Activated CD4-positive, alpha-beta T cell treated with anti-CD3 and anti-CD28 coated beads, Interleukin-2, amount 50 U/mL, for 48 hours (primary cell): ENCODE results near the gene HS6ST2.

ENCODE experiments used
- DNase-seq, 2 experiments: peaks; one replicate each; pipeline ENCODE4 v3.0.0-alpha.2; 2020

The HS6ST2 gene

DNA sequence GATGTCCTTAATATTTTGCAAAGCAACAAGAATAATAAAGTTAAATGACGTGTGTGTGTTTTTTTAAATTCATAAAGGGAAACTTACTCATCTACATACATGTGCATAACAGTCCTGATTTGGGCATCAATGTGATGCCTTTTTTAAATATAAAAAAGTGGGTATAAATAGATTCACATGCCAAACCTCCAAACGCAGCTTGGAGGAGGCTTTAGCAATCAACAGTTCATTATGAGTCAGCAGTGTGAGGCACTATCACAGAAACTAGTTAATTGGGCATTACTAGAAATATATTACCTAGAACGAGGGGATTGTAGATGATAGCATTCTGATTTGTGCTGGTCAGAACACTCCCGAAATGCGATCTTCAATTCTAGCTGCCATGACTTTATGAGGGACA, 115.1 kb downstream of the HS6ST2 start:
- DNase-seq = no peak

DNA sequence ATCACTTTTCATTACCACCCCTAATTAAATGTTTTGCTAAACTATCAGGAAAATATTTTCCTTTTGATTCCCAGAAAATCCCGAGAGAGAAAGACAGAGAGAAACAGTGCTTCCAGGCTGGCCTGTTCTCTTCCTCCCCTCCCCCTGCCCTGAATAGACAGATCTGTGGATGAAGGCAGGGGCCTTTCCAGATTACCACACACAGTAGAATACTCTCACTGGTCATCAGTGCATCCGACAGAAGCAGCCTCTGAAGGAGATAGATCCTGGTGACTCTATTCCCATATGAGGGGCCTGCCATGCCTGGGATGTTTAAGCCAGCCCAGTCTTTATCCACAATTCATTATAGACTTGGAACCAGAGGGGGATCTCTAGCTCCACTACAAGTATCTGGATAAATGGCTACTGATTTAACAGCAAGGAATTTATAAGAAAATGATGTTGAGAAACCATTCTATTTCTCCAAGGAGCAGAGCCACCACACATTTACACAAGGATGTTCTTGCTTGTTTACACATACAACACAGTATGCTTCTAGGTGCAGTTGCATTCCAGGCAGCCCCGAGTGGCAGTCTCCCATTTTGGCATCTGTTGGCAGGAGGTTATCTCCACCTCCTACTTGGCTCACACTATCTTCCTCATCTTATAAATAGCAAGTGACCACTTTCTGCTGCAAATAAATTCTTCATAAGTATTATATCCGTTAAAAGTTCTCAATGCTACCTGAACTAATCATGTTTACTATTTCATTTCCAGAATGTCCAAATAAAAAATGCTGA, 115.8 kb downstream of the HS6ST2 start:
- no peak for DNase-seq

DNA sequence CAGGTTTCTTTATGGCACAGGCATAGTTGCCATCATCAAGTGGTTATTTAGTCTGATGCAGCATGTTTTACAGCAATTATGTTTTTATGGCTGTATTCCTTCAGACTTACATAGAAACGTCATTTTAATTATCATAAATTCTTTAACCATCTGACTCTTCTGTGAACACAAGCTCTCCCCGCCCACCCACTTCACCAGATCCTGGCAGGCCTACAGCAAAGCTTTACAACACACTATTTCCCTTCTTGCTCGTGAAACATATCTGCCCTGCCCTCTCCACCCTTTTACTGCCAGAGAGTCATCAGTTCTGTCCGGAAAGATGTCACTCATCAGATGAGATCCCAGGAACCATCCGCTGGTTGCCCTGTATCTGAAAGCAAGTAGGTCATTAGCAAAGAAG, 120.5 kb downstream of the HS6ST2 start:
- DNase-seq = no peak

DNA sequence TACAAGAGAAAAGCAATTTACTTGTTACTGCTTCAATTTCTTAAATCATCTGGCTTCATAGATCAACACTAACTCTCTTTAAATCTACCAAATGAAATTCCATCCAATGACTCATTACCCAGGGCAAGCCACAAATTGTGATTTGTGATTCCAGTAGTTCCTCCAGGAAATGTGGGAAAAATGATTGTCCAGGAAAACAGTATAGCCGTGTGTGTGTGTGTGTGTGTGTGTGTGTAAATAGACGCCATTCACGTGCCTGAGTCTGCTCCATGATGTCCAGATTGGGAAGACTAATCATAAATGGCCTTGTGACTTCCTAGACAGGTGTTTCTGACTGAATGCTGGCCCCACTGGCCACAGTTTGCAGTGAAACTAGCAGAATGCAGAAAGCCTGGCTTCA, 121.3 kb downstream of the HS6ST2 start:
- no peak for DNase-seq

DNA sequence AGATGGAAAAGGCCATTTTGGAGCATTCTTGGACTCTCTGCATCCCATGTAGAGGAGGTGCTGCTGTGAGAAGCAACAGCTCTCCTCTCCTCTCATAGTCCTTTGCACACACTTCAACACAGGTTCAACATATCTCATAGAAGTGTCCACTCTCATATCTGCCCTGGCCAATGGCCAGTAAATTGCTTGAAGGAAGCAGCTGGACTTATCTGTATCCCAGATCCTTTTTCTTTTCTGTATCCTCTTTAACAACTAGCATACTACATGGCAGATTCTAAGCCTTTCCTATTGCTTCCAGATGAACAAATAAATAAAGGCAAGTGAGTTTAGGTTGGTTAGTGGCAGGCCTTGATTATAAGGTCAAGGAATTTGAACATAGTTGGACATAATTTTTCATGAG, 122.0 kb downstream of the HS6ST2 start:
- no peak for DNase-seq

DNA sequence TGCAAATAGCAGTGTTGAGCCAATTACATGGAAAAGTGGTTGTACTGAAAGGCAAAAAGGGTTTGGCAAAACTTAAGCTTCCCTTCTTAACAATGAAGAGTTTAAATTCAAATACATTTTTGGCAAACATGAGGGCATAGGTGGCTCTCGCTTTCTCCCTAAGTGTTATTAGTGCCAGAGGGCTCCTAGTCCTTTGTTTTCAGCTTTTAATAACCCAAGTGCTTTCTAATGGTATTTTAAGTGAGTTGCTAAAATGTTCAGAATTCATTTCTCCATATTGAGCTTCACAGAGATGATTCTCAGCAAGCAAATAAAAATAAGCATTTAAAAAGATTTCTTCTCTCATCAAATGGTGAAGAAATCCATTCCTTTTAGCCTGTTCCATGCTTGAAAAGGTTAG, 123.7 kb downstream of the HS6ST2 start:
- DNase-seq = no peak

DNA sequence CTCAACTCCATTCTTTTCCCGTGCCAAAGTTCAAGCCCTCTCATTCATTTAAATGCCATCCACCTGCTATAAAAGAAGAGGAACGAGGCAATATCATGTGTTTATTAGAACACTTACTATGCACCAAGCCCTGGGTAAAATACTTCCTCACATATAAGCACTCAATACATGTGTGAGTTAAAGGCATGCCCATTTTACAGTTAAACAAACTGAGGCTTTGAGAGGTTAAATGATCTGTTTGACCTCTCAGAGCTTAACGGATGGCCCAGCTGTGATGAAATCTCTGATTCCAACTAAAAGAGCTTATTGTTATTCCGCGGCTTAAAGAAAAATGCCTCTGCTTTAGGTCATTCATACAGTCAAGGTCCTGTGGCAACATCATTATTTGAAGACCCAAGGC, 124.3 kb downstream of the HS6ST2 start:
- DNase-seq = no peak

DNA sequence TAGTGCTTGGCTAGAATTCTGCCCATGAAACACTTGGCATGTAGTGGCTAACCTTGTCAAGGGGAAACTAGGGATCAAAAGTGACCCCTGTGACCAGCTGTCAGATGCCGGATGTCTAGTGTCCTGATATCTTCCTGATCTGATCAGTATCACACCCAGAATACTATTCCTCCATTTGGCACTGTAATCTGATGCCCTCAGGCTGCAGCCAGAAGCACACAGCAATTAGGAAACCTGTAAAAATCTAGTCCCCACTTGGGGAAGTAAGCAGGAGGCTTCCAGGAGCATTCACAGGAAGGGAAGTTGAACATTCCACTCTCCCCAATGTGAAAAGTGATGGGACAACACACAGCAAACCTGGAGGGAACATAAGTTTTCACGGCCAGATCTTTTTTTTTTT, 125.1 kb downstream of the HS6ST2 start:
- no peak for DNase-seq

DNA sequence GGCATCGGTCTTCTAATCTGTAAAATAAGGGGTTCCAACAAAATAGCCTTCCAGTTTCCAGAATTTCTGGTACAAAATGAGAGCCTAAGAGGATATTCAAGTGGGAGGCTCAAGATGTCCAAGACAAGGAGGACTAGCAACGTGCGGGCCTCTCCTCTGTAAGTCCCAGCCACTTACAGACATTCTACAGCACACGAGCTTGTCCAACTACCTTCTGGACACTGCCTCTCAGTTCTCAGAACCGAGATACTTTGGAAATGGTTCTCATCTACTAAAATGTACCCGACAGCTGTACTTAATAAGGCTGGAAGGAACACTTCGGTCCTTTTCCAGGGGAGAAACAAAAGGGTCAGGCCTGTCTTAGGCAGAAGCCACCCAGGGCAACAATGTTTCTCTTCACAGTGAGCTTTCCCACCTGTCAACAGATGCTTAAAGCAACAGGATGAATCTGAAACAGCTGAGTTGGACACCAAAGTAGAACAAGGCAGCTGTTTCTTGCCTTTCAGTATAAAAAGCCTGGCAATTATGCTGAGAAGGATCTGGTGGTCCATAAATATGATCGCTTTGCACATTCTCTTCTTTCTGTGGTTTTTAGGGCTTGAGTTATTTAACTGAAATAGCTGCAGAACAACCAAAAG, 127.0 kb downstream of the HS6ST2 start:
- no peak for DNase-seq

DNA sequence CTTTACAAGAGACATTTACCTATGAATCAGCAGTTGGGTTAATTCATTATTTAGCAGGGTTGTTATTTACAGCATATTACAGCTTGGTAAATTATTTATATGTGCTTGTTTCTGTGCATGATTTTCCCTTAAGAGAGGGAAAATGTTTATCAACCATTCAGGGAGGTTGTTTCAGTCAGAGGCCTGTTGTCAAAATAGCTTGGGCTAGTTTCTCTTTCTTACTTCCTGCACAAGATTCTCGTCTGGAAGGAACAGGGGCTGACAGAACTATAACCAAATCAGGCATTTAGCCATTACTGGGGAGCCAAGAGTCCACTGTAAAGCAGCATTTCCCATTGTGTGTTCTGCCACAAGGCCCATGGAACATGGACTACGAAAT, 135.8 kb downstream of the HS6ST2 start:
- DNase-seq = no peak

DNA sequence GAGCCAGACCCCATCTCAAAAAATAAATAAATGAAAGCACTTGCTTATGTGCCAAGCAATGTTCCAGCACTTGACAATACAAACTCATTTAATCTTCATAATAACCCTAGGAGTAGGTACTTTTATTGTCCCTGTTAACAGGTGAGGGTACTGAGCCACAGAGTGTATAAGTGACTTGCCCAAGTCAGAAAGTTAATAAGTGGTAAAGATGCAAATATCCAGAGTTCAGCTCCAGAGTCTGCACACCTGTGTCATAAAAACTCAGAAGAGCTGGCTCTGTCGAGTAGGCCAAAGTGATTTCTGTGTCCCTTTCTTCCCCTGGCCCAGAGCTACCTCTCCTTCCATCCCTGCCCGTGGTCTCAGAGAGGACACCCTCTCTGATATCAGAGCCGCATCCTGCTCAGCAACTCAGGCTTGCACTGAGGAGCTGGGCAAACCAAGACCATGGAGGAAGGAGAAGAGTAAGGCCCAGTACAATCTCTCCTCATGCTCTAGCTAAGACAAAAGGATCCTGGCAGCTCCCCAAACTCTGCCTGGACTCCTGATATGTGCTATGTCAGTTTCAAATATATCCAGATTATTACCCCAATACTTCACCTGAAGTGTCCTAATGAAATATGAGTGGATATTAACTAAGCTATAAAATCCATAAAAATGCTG, 136.3 kb downstream of the HS6ST2 start:
- DNase-seq = no peak

DNA sequence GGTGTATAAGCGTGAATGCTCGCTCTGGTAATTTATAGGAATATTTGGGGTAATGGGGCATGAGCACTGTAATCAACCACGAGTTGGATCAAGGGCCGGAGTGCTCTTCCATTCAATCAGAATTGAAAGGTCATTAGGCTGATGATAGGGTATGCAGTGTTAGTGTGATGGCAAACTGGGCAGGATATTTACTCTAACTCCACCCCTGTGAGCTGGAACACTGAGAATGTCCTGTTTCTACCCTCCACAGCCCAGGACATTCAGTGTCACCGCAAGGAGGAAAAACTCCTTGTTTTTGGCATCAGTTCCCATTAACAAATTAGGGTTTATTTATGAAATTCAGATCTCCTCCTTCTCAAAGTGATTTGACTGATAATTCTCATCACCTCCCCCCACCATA, 137.8 kb downstream of the HS6ST2 start:
- no peak for DNase-seq

DNA sequence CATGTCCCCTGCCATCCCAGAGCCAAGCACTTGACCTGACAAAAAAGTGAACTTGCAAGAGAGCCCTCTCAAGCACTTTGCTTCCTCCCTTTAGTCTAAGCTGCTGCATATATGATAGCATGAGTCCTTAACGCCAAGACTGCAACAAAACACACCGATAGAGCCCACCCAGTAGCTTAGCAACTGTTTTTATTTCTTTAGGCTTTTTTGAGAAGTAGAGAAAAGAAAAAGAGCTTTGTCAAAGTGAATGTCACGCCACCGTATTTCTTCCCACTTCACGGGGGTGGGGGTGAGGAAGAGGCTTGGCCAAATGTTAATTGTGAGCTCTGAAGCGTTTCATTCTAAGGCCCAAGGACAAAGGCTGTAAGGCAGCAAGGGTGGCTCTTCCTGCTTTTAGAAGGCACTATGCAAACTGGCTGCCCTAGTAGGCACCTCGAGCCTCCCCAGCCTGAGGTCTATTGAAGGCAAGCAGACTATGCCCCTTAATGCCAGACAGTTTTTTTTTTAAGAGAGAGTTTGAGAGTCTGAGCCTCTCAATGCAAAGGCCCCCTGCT, 138.6 kb downstream of the HS6ST2 start:
- DNase-seq = no peak

DNA sequence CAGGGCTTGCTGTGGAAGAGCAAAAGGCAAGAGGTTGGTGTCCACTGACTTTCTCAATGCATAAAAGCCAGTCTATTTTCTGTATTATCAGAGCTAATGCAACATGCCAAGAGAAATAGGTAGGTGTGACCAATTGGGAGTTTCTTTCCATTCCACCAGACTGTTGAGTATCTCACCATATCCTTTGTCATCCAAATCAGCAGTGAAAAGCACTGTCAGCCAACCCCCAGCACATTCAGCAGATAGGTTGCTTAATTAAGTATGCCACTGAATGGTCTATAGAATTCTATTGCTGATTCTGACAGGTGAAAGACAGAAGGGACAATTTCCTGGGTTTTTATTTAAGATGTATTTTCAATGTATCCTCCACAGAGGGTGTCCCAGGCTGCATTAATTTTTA, 139.8 kb downstream of the HS6ST2 start:
- no peak for DNase-seq

DNA sequence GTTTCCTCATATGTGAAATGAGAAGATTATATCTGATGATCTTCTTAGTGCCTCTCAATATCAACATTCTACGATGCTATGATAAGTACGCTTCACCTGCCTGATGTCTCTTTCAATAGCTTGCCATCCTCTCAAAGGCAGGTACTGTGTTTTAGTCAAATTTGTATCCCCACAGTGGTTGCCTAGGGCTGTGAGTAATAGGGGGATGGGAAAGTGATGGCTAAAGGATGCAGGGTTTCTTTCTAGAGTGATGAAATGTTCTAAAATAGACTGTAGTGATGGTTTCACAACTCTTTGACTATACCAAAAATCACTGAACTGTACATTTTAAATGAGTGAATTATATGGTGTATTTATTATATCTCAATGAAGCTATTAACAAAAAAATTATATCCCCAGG, 142.8 kb downstream of the HS6ST2 start:
- DNase-seq = no peak

DNA sequence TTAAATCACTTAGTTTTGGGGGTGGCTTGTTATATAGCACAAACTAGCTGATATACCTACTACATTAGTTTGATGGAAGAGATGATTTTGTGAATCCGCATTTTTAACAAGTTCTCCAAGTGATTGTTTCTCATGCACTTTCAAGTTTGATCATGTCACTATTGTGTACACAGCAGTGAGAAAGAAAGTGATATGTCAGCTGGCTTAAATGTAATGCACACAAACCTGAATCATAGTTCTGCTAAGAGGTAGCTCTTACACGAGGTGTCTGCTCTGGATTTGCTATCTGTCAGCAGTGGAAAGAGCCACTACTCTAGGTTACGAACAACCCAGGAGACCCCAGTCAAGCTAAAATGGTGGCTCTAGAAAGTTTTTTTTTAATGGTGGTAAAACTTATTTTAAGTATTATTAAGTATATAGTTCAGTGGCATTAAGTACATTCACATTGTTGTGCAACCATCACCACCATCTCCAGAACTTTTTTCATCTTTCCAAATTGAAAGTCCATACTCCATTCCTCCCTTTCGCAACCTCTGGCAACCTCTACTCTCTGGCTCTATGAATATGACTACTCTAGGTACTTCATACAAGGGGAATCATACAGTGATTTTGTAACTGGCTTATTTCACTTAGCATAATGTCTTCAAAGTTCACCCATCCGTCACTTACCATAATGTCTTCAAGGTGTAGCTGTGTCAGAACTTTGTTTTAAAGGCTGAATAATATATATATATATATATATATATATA, 147.3 kb downstream of the HS6ST2 start:
- DNase-seq = no peak

DNA sequence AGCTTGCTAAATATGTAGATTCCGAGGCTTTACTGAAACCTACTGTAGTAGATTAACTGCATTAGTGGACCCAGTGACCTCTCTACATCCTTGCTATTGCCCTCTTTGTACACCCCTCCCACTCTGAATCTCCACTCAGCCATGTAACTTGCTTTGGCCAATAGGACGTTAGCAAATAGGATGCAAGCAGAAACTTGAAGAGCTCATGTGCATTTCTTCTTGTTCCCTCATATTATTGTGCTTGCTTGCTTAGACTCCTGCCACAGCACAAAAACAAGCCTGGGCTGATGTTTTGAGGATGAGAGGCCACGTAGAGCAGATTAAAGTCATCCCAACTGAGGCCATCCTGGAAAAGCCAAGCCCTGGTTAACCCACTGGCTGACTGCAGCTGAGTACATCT, 147.9 kb downstream of the HS6ST2 start:
- DNase-seq = no peak

DNA sequence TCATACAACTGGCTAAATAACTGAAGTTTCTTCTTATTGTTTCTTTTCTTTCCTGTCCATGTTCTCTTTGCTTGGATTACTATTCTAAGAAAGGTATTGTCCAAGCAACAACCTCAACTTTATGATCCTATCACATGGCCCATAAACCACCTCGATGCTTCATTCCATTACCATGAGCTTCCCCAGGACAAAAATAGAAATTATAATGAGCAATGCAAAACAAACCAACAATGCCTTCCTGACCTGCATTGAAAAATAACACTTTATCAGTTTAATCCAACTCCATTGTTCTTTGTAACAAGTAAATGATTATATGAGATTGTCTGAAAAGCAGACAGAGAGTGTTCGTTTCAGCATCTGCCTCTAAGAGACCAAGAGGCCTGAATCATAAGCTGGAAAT, 148.8 kb downstream of the HS6ST2 start:
- DNase-seq = no peak

DNA sequence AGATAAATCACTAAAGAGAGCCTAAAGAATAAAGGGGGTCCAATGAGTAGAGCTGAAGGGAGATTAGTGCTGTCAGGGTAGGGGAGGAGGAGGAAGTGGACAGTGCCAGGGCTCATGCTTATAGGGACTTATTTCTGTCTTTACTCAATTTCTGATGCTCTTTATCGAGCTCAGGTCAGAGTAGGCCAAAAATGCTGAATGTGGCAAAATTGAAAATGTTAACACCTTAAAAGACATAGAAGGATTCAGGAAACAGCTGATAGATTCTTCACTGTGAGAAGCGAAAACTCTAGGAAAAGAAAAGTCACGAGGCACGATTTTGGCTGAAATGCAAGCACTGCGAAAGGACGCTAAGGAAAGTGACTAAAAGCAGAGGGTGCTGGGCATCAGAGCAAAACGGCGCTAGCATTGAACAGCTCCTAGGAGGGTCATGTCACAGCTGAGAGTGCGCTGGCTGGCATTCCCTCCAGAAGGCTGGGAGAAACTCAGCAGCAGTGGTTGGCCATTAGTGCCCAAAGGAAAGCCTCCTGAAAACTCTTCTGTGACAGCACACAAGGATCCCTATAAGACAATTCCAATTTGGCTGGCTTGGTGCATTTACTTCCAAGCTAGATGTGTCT, 150.9 kb downstream of the HS6ST2 start:
- DNase-seq = no peak

DNA sequence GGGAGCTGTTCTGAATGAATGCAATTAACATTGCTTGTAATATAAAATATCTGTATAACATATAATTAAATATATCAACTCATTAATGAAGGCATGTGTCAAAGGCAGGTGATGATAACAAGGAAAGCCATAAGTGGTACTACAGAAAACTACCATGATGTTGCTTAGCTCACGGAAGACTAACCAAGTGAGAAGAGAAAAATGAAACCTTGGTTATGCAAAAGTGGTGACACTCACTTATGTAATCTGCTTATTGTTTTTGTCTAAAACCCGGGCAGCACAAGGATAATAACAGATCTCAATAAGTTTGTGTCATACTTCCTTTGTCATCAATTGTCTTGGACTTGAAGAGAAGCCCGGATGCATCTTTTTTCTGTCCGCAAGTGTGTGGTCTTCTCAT, 156.4 kb downstream of the HS6ST2 start:
- DNase-seq = no peak

DNA sequence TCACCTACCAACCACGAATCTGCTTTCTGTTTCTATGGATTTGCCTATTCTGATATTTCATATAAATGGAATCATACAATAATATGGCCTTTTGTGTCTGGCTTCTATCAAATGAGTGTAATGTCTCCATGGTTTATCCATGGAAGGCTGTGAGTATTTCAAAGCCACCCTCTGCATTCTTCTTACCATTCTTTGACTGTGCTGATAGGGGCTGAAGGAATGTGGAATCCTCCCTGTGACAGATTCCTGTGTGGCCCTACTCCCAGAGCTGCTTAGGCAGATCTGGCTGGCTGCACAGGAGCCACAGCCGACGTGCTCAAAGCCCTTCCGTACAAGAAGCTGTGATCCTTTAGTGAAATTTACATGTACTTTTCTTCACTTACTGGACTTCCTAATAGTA, 163.2 kb downstream of the HS6ST2 start:
- no peak for DNase-seq

DNA sequence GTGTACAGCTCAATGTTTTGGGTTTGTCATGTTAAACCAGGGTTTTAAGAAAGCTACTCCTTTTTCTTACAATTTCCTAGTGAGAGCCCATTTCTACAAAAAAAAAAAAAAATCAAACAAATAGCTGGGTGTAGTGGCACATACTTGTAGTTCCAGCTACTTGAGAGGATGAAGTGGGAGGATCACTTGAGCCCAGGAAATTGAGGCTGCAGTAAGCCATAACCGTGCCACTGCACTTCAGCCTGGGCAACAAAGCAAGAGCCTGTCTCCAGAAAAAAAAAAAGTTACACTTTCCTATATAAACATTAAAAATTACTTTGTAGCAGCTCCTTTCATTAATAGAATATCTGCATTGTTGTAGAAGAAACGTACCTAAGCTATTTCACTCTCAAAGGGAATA, 166.7 kb downstream of the HS6ST2 start:
- no peak for DNase-seq

DNA sequence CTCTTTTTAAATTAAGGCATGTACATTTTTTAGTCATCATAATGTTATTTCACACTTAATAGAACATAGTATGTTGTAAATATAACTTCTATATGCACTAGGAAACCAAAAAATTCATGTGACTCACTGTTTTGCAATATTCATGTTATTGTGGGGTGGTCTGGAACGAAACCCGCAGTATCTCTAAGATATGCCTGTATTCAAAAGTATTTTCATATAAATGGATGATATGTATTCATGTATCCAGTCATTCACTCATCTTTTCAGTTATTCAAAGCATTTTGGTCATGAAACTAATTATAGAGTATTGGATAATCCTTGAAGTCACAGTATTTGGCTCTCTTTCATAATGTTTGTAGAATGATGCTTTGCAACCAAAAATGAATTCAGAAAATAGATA, 168.1 kb downstream of the HS6ST2 start:
- no peak for DNase-seq
